Superior temporal gyrus (tissue), 1 donor: ENCODE data around the gene SERPINB10.
"Not testable (repeated sequence)": the region's sequence is repeated elsewhere in the genome, so short reads cannot be mapped to it uniquely, and the experiment has no call there.

Source experiments
- DNase-seq: peaks from one replicate; pipeline ENCODE4 v3.0.0-alpha.2; 2016; ENCODE audit errors: extremely low spot score

SERPINB10 gene

DNA sequence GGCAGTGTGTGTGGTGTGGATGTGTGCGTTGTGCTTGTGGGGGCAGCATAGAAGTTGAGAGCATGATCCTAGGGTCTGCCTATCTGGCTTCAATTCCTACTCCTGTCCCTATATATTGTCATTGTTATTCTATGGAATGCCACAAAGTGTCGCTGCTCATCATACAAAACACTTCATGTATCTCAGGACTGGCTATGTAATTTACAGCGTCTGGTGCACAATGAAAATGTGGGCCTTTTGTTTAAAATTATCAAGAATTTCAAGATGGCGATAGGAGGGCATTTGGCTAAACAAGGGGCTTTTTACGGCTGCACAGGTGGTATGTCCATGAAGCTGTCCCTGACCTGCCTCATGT is 16.8 kb upstream of the SERPINB10 start:
- DNase-seq = no peak

DNA sequence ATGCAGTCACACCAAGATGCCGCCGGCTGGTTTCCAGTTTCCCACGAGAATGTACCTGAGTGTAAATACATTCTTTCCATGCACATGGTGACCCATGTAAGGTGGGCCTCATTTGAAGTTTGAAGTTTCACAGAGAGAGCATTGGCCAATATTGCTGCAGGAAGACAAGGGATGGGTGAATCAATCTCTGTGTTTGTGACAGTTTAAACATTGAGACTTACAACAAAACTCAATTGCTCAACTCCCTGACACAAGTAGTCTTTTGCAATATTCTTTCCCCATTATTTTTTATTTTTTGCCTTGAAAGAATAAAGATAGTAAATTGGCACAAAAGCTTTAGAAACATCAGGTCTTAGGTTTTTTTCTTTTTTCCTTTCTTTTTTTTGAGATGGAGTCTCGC is 15.2 kb upstream of the SERPINB10 start:
- no peak for DNase-seq

DNA sequence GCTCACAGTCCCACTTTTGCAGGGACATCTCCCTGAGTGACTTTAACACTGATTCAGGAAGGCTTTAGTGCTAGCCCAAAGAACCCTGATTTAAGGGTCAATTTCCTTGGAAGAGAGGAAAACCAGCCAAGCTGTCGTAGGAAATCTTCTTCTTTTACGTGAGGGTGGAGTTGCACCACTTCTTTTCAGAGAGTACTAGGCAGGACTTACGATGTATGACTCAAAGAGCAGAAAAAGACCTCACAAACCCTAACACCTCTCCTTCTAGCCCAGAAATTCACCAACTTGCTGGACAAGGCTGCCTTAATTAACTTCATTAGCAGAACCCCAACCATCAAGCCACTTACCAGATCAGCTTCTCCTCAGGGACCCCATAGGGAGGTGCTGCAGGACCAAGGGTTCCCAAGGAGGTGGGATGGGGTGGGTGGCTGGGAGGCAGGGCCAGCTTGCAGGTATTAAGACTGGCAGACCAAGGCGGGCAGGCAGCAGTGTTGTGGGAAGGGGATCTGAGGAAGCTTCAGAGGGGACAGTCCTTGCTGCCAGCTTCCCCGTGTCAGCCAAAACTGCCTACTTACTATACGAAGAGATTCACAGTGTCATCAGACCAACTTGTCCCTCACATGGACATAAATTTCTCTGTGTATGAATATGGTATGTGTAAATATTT is 13.5 kb upstream of the SERPINB10 start:
- DNase-seq = no peak

DNA sequence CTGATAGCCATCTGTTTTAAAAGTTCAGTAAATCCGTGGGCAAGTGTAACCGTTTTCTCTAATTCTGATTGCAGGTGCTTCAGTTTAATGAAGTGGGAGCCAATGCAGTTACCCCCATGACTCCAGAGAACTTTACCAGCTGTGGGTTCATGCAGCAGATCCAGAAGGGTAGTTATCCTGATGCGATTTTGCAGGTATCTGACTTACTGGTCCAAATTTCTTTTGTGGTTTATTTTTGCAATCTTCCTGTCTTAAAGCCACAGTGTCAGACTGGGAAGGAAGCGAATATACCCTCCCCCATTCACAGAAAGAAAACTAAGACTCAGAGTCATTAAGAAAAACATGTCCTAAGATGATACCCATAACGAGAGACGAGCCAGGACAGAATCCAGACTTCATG is 12.6 kb upstream of the SERPINB10 start:
- no peak for DNase-seq

DNA sequence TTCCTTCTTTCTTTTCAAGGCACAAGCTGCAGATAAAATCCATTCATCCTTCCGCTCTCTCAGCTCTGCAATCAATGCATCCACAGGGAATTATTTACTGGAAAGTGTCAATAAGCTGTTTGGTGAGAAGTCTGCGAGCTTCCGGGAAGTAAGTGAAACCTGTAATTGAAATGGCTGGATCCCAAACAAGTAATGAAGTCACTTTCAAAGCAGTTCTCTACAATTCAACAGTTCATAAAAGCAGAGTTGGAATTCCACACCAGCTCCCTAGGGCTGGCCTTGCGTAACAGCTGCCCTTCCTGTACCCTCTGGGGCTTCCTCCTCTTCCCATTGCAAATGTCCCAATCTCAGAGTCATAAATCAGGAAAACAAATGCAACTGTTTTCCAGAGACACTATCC is 10.7 kb upstream of the SERPINB10 start:
- DNase-seq = no peak

DNA sequence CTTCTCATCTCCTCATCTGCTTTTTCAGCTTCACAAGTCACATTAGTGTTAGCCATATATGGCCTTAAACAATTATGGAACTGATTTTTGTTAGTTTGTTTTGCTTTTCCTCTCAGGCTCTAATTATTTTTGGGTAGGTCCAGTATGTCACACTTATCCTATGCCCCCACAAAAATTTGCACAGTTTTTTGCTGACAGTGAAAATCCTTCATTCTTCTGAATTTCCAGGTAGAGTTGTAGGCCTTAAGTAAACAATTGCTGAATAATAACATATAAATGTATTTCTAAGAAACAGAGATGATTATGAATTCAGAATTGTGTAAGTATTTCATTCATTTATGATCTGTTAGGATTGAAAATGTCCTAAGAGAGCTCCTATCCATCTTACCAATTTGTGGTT is 8.6 kb upstream of the SERPINB10 start:
- DNase-seq = no peak

DNA sequence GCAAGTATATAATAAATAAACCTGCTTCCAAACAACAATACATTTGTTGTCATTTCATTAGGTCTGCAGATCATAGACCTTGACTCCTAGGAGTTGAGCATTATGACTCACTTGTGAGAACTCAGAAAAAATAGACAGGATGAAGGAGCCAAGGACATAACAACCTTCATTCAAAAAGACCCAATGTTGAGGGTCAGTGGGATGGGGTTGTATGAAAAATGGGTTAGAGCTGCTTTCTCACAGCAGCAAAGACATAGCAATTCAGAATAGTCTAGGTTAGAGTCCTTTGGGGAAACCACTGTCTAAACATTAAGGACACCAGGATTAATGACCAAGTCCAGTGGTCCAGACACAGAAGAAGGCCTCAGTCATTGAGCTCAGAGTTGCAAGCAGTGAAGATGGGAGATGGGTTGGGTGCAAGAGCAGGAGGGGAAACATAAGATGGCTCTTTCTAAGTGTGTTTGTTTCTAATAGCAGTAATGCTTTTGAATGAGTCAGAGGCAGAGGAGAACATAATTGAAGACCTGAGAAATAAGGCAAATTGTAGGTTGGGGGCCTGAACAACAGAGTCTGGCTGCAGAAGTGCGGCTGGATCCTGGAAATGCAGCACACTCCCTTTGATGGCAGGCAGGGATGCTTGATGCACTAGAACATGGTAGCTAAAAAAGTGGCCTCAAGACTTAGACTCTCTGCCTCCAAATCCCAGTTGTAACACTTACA is 3.7 kb upstream of the SERPINB10 start:
- DNase-seq = no peak

DNA sequence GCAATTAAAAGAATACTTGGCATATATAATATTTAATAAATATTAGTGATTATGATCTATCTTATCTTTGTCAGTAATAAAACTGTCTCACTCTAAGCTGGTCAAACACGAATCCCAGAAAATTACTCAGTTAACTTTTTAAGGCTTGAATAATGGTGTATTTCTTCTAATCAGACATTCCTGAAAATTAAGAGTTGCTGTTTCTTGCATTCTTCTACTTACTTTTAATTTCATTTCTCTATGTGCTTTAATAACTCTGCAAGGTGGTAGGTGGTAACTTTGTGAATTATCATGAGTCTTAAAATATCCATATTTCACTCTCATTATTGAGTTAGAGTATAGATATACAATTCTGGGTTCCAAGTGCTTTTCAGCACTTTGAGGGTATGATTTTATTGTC is 3.1 kb upstream of the SERPINB10 start:
- no peak for DNase-seq

DNA sequence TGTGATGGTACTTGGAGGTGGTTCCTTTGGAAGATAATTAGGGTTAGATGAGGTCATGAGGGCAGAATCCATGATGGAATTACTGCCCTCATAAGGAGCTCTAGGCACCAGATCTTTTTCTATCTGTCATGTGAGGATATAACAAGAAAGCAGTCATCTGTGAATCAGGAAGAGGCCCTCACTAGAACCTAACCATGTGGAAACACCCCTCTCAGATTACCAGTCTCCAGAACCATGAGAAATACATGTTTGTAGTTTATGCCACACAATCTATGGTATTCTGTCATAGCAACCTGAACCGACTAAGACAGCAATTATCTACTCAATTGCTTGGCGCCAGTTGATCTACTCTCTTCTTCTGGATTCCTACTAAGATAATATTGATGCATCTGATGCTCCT is 2.4 kb upstream of the SERPINB10 start:
- DNase-seq = no peak

DNA sequence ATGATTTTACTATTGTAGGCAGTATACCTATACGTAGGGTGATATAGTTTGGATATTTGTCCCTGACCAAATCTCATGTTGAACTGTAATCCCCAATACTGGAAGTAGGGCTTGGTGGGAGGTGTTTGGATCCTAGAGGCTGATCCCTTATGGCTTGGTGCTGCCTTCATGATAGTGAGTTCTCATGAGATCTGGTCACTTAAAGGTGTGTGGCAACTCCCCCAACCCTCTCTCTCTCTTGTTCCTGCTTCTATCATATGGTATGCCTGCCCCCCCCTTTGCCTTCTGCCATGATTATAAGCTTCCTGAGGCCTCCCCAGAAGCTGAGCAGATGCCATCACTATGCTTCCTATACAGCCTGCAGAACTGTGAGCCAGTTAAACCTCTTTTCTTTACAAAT is 1.7 kb upstream of the SERPINB10 start:
- no peak for DNase-seq

DNA sequence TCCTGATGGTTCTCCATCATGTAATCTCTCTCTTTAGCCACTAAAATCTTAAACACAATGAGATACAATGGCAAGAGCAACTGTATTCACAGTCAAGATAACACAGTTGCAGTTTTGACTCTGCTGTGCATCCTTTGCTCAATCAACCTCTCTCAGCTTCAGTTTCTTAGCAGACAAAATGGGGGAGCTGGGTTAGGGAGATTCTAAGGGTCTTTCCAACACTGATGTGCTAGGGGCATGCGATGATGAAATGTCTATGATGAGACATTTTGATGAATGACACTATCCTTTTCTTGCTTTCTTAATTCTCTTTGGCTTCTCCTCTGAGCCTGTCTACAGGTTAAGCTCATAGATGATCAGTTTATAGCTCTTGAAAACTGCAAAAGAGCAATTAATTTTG is 1.1 kb downstream of the SERPINB10 start:
- no peak for DNase-seq

DNA sequence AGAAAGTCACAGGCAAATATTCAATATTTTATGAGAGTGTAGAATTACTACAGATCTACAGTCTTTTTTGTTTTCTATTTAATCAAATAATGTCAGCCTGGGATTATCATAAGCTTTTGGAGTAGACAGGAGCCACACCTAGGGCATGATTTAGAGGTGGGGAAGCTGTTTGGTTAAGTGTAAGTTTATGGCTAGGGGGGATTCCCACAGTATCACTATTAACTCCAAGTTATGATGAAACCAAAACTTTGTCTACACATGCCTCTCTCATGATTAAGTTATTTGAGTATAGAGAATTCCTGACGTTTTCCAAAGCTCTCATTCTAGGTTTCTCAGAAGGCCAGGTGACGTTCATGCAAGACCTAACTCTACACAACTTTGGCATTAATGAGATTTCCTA is 2.1 kb downstream of the SERPINB10 start:
- DNase-seq = no peak

DNA sequence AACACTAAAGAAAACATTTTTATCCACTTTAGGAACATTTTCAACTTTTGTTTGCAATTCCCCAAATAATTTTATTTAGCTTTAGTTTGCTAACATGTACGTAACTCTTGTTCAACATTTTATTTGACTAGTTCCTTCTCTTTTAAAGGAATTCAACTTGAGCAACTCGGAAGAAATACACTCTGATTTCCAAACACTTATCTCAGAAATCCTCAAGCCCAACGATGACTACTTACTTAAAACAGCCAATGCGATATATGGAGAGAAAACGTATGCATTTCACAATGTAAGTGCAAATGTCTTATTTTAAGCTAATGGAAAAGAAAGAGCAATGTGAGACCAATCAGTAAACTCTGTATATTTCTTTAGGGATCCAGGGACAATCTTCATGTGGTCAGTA is 10.1 kb downstream of the SERPINB10 start:
- no peak for DNase-seq

DNA sequence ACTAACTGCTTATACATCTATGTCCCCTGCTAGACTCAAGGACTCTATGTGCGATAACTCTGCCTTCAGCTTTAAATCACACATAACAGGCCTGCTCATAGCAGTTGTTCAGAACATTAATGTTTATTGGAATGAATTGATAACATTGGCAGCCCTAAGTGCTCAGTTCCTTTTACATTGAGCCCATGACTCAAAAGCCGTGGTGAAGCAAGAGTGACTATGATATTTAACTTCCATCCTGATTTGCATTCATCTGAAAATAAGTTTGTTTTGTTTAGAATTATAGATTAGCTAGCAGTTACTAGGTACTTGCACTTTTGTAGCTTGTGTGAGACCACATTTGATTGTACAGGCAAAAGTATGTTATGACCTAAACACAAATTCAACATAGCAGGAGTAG is 14.3 kb downstream of the SERPINB10 start:
- no peak for DNase-seq

DNA sequence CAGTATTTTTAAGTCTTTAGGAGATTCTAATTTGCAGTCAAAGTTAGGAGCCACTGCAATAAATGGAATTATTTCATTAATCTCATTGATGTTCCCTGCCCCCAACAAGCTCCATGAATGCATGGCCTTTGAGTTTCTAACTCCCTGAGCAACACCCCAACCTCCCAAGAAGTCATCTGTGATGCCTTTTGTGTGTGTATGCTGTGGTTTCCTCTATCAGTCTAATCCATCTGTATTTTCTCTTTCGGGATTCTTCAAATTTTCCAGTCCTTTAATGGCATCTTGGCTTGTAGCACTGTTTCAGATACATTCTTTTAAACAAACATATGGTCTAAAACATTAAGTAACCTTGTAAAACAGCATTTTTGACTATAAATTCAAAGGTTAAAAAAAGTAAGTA is 16.8 kb downstream of the SERPINB10 start:
- DNase-seq = no peak

DNA sequence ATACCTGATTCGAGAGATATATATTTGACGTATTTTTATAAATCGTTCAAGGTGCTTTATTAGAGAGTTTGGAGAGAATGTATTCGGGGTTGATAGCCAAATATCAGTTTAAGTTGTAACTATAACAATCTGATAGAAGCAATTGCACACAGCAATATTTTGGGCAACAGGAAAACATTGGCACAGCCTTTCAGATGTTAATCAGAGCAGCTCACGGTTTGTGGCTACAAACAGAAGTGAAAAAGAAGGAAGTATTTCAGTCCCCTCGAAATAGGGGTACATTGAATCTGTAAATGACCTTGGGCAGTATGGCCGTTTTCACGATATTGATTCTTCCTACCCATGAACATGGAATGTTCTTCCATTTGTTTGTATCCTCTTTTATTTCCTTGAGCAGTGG is 20.6 kb downstream of the SERPINB10 start:
- no peak for DNase-seq

DNA sequence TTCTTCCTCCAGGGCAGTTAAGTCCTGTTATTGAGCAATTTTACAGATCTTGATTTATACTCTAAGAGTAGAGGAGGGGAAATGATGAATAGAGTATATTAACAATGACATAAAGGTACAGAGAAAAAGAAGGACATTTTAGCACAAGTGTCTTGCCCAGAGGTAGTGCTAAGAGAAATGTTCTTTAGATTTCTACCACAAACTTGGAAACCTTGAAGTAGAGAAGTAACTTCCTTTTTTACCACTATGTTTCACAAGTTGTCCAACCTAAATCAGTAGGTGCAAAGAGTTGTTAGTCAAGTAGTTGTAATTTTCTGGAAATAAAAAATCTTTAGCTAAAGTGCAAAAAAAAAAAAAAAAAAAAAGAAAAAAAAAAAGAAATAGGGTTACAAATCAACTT is 21.6 kb downstream of the SERPINB10 start:
- DNase-seq = not testable (repeated sequence)

DNA sequence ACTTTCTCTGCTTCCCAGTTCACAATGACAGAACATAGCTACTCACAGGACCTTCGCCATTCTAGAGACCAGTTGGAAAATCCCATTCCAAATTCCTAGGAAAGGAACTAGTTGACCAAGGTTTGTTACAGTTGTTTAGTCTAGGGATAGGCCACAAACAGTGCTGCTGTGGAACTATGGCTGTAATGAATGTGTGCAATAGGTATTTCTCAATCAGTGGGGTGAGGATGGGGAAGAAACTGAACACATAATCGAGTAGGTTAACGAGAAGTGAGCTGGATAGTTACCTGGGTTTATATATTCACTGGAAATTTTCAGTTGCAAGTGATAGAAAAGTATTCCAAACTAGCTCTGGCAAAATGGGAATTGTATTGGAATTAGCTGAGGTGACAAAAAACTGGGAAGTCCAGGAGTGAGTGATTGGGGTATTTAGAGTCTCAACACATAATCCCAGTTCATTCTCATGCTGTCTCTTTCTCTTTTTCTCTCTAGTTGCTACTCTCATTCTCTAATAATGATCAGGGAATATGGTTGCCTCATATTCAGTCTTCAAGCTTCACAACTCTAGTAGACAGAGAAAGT is 23.1 kb downstream of the SERPINB10 start:
- no peak for DNase-seq

DNA sequence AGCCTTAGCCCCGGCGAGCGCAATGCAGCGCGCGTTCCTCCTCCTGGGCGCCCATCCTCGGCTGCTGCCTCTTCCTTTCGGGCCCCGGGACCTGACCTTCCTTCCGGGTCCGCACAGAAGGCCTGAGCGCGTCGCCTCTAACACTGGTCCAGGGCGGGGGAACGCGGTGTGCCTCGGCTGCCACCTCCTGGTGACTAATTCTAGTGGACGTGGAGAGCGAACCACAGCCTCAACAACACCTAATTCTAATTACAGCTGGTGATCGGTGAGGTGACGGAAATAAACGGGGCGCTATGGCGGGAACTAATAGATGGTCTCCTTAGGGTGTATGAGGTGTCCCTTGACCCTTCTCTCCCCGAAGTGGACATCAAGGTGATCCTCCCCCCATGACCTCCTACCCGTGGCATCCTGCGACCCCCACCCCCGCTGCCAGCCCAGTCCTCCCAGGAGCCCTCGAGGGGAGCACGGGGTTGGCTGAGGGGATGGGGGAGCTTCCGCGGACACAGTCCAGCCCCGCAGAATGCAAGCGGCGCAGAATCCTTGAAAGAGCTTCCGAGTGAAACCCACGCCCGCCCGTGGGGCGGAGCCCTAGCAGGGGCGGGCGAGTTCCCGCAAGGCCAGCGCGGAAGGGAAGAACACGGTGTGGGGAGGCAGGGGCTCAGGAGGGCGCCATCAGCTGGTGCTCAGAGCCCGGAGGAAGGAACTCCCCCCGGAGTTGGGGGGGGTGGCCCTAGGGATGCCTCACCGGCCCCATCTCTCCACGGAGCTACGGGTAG is 28.6 kb downstream of the SERPINB10 start:
- peak; percentile 85 for DNase-seq

DNA sequence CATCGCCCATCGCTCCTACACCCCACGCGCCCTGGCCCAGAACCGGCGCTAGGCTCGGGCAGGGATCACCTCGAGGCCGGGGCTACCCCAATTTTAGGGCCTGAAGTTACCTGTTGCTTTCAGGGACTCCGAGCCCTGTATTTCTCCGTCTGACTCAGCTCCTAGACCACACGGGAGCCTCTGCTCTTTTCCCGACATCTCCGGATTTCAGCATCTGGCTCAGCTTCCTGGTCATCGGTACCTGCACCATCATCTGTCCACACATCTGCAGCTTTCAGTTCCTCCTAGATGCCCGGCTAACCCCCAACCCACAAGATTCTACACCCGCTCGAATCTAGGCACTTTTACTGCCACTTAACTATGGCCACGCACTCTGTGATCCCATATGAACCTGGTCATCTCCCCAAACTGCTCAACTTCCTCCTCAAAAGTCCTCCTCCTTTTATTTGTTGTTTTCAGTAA is 29.2 kb downstream of the SERPINB10 start:
- no peak for DNase-seq

DNA sequence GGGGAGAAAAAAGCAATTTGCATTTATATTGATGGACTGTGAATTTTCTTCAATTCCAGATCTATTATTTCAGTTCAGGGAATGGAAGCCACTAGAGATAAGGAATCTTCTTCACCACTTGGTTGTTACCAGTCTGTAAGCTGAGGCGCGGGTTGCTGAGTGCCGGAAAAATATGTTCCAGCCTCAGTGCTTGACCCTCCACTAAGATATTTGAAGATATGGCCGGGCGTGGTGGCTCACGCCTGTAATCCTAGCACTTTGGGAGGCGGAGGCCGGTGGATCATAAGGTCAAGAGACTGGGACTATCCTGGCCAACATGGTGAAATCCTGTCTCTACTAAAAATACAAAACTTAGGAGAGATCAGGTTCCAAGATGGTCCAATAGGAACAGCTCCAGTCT is 32.2 kb downstream of the SERPINB10 start:
- DNase-seq = no peak

DNA sequence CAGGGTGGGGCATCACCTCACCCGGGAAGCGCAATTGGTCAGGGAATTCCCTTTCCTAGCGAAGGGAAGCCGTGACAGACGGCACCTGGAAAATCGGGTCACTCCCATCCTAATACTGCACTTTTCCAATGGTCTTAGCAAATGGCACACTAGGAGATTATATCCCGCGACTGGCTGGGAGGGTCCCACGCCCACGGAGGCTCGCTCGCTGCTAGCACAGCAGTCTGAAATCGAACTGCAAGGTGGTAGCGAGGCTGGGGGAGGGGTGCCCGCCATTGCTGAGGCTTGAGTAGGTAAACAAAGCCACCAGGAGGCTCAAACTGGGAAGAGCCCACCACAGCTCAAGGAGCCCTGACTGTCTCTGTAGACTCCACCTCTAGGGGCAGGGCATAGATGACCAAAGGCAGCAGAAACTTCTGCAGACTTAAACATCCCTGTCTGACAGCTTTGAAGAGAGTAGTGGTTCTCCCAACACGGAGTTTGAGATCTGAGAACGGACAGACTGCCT is 32.8 kb downstream of the SERPINB10 start:
- not testable (repeated sequence) for DNase-seq
